Activated T-cell treated with anti-CD3 and anti-CD28 coated beads for 1 hour (primary cell): ENCODE results near the gene GAS7.
"Not testable (repeated sequence)": the region's sequence is repeated elsewhere in the genome, so short reads cannot be mapped to it uniquely, and the experiment has no call there.

Source experiments
- DNase-seq: peaks from one replicate; pipeline ENCODE4 v3.0.0-alpha.2; 2020; ENCODE audit warnings: low read depth

Gene GAS7

GRCh38 chr17:10107316-10108165 lies 90.9 kb downstream of the GAS7 start:
- DNase-seq, result no peak

- DNase-seq, result no peak
Measured at GRCh38 chr17:10106067-10106466, 92.3 kb downstream of the GAS7 start.

GRCh38 chr17:10105513-10106001 lies 92.8 kb downstream of the GAS7 start:
- no peak for DNase-seq

- no peak for DNase-seq
Measured at GRCh38 chr17:10103712-10104111, 94.7 kb downstream of the GAS7 start.

GRCh38 chr17:10102817-10103216 lies 95.6 kb downstream of the GAS7 start:
- no peak for DNase-seq

- no peak for DNase-seq
Measured at GRCh38 chr17:10099051-10099571, 99.3 kb downstream of the GAS7 start.

- no peak for DNase-seq
Measured at GRCh38 chr17:10096596-10096995, 101.8 kb downstream of the GAS7 start.

- DNase-seq, result not testable (repeated sequence)
Measured at GRCh38 chr17:10095295-10095694, 103.1 kb downstream of the GAS7 start.

GRCh38 chr17:10094797-10095196 lies 103.6 kb downstream of the GAS7 start:
- no peak for DNase-seq

GRCh38 chr17:10092595-10092994 lies 105.8 kb downstream of the GAS7 start:
- no peak for DNase-seq

- DNase-seq, result no peak
Measured at GRCh38 chr17:10091046-10091445, 107.4 kb downstream of the GAS7 start.

- DNase-seq, result no peak
Measured at GRCh38 chr17:10089196-10089804, 109.1 kb downstream of the GAS7 start.

GRCh38 chr17:10088444-10088843 lies 110.0 kb downstream of the GAS7 start:
- DNase-seq, result no peak

- DNase-seq, result no peak
Measured at GRCh38 chr17:10087355-10087754, 111.1 kb downstream of the GAS7 start.

- DNase-seq, result no peak
Measured at GRCh38 chr17:10083864-10084263, 114.5 kb downstream of the GAS7 start.

- no peak for DNase-seq
Measured at GRCh38 chr17:10082795-10083194, 115.6 kb downstream of the GAS7 start.

- no peak for DNase-seq
Measured at GRCh38 chr17:10081571-10082169, 116.7 kb downstream of the GAS7 start.

- DNase-seq, result no peak
Measured at GRCh38 chr17:10077561-10078299, 120.7 kb downstream of the GAS7 start.

GRCh38 chr17:10075919-10076318 lies 122.5 kb downstream of the GAS7 start:
- no peak for DNase-seq

GRCh38 chr17:10073941-10074340 lies 124.5 kb downstream of the GAS7 start:
- no peak for DNase-seq

- no peak for DNase-seq
Measured at GRCh38 chr17:10072556-10073425, 125.6 kb downstream of the GAS7 start.
